ENCODE data around the gene IGFBP4. TPM values are rescaled to one million over a fixed set of nuclear protein-coding genes. Genes with fewer than 3 reads are reported as not detected.

The IGFBP4 gene
- polyA plus RNA-seq, 1 experiment = 1,200 TPM

GRCh38 chr17:40499551-40500189, 56.4 kb downstream of the IGFBP4 start:
- ChIA-PET CTCF (interaction anchor here (1.1 to 2.0 kb wide), 6 partner anchors 11 to 49 kb away, joined by 3 to 9 read pairs (median 4); no protein-coding TSS in a partner anchor), POLR2A (interaction anchor here (0.6 to 0.7 kb wide), 2 partner anchors 13 to 40 kb away, joined by 3 to 10 read pairs; no protein-coding TSS in a partner anchor)
- no peaks in the 10 kb centered on the region for H3K36me3 ChIP-seq (ENCODE audit: control insufficient read depth, insufficient read depth, low read length)
- H3K27me3 ChIP-seq (ENCODE audit: control insufficient read depth, insufficient read depth, low read length) = no peaks in the 10 kb centered on the region
- no peak for DNase-seq (ENCODE audit: low read depth)
- TF ChIP-seq CTCF (IDR thresholded peaks at IDR 0.05; ENCODE audit: insufficient read depth, low read depth, low read length) = no peak
- H3K4me3 ChIP-seq (ENCODE audit: low read depth, low read length) = no peak overlapping the region

GRCh38 chr17:40500190-40500589, 56.9 kb downstream of the IGFBP4 start:
- H3K4me3 ChIP-seq (ENCODE audit: low read depth, low read length) = no peak overlapping the region
- no peak for DNase-seq (ENCODE audit: low read depth)
- CTCF ChIA-PET = interaction anchor here (1.1 to 1.3 kb wide), 4 partner anchors 10 to 50 kb away, joined by 3 to 4 read pairs (median 4); no protein-coding TSS in a partner anchor
- no peak for TF ChIP-seq CTCF (IDR thresholded peaks at IDR 0.05; ENCODE audit: insufficient read depth, low read depth, low read length)
- no peaks in the 10 kb centered on the region for H3K27me3 ChIP-seq (ENCODE audit: control insufficient read depth, insufficient read depth, low read length)
- H3K36me3 ChIP-seq (ENCODE audit: control insufficient read depth, insufficient read depth, low read length) = no peaks in the 10 kb centered on the region
- POLR2A ChIA-PET = no interaction called here

- no peak overlapping the region for H3K4me3 ChIP-seq (ENCODE audit: low read depth, low read length)
- no peak for DNase-seq (ENCODE audit: low read depth)
- no peaks in the 10 kb centered on the region for H3K27me3 ChIP-seq (ENCODE audit: control insufficient read depth, insufficient read depth, low read length)
- POLR2A ChIA-PET = no interaction called here
- no peak for TF ChIP-seq CTCF (IDR thresholded peaks at IDR 0.05; ENCODE audit: insufficient read depth, low read depth, low read length)
- CTCF ChIA-PET = interaction anchor here (1.1 kb wide), 1 partner anchor 50 kb away, joined by 4 read pairs; no protein-coding TSS in a partner anchor
- no peaks in the 10 kb centered on the region for H3K36me3 ChIP-seq (ENCODE audit: control insufficient read depth, insufficient read depth, low read length)
Observed at GRCh38 chr17:40500709-40501108, 57.5 kb downstream of the IGFBP4 start.

- CTCF ChIA-PET = interaction anchor here (1.2 to 1.5 kb wide), 4 partner anchors 8 to 58 kb away, joined by 3 to 5 read pairs (median 4); partner anchors contain the start of gene IGFBP4
- TF ChIP-seq CTCF (IDR thresholded peaks at IDR 0.05; ENCODE audit: insufficient read depth, low read depth, low read length) = no peak
- Histone ChIP-seq H3K4me3 (ENCODE audit: low read depth, low read length) (no peak within 1 kb of the TSS), H3K27me3 (ENCODE audit: control insufficient read depth, insufficient read depth, low read length) (no peaks in the 10 kb centered on the region), H3K36me3 (ENCODE audit: control insufficient read depth, insufficient read depth, low read length) (no peaks in the 10 kb centered on the region)
- POLR2A ChIA-PET = interaction anchor here (0.5 kb wide), 1 partner anchor 22 kb away, joined by 5 read pairs; no protein-coding TSS in a partner anchor
- no peak for DNase-seq (ENCODE audit: low read depth)
Observed at GRCh38 chr17:40501499-40501911, 58.3 kb downstream of the IGFBP4 start, which contains the start of gene TNS4. TSS of gene TNS4 (minus strand) at chr17:40501623. CDS start at chr17:40496425, 5,198 bp downstream.

GRCh38 chr17:40502716-40503115, 59.5 kb downstream of the IGFBP4 start:
- POLR2A ChIA-PET = no interaction called here
- H3K36me3 ChIP-seq (ENCODE audit: control insufficient read depth, insufficient read depth, low read length) = no peaks in the 10 kb centered on the region
- TF ChIP-seq CTCF (IDR thresholded peaks at IDR 0.05; ENCODE audit: insufficient read depth, low read depth, low read length) = no peak
- CTCF ChIA-PET = interaction anchor here (0.6 to 1.5 kb wide), 3 partner anchors 27 to 61 kb away, joined by 3 to 5 read pairs (median 3); partner anchors contain the start of gene IGFBP4
- no peak for DNase-seq (ENCODE audit: low read depth)
- no peaks in the 10 kb centered on the region for H3K27me3 ChIP-seq (ENCODE audit: control insufficient read depth, insufficient read depth, low read length)
- H3K4me3 ChIP-seq (ENCODE audit: low read depth, low read length) = no peak overlapping the region

Data from BJ (cell line).